SK-N-SH (cell line): ENCODE data around the gene NT5DC2. TPM values are rescaled to one million over a fixed set of nuclear protein-coding genes. Genes with fewer than 3 reads are reported as not detected.
A peak's percentile ranks its signal among the peaks of the same experiment; 100 is the strongest.

Experiments used
- CTCF ChIA-PET: fragments of 300-600, 350-600 bp; formaldehyde crosslinking; extraction: SDS; loops from one replicate; lab custom pipeline; 2021; lab: Yijun Ruan, JAX
- POLR2A ChIA-PET: fragments of 350-600 bp; sonication (Branson Sonifier 250); formaldehyde crosslinking; extraction: SDS; loops from one replicate; lab custom pipeline; 2020; ENCODE audit warnings: antibody characterized with exemption, inconsistent platforms; lab: Yijun Ruan, JAX
- DNase-seq: peaks from one replicate; pipeline ENCODE4 v3.0.0; 2012
- H2AFZ ChIP-seq: fragments of 200-600 bp; sonication (generic); 2 replicates; pipeline ENCODE4 v1.8.1; 2016; ENCODE audit warnings: antibody characterized with exemption, mild to moderate bottlenecking, low read depth
- H3F3A ChIP-seq: fragments of 200-600 bp; sonication (generic); replicated peaks from 2 replicates; pipeline ENCODE3; 2016; ENCODE audit warnings: antibody characterized with exemption, mild to moderate bottlenecking; ENCODE audit not compliant: insufficient read depth
- H3K27ac ChIP-seq, 2 experiments: fragments of 200-500 bp in 1 of 2; fragments of 200-600 bp in 1 of 2; sonication (Bioruptor generic) in 1 of 2; sonication (generic), shearing (Covaris generic) in 1 of 2; 2 replicates each; pipeline versions ENCODE4 v1.5.1 to v1.6.1; 2014 to 2016; ENCODE audit warnings: low read depth in 2 of 2, inconsistent platforms in 1 of 2, low read length in 1 of 2, mild to moderate bottlenecking in 1 of 2, mixed read lengths in 1 of 2
- H3K27me3 ChIP-seq: fragments of 200-600 bp; sonication (generic), shearing (Covaris generic); 2 replicates; pipeline ENCODE4 v1.6.1; 2016; ENCODE audit warnings: mixed run types; ENCODE audit not compliant: insufficient read depth
- H3K36me3 ChIP-seq, 2 experiments: fragments of 200-500 bp in 1 of 2; fragments of 200-600 bp in 1 of 2; sonication (Bioruptor generic) in 1 of 2; sonication (generic) in 1 of 2; replicated peaks in 1 of 2; 2 replicates each; pipeline versions ENCODE3 to v1.5.1; 2014 to 2016; ENCODE audit warnings: low read length in 1 of 2, mild to moderate bottlenecking in 1 of 2; ENCODE audit not compliant: insufficient read depth in 2 of 2, control insufficient read depth in 1 of 2
- H3K4me1 ChIP-seq, 2 experiments: fragments of 200-500 bp in 1 of 2; fragments of 200-600 bp in 1 of 2; sonication (Bioruptor generic) in 1 of 2; sonication (generic), shearing (Covaris generic) in 1 of 2; 2 replicates each; pipeline versions ENCODE4 v1.5.1 to v1.6.1; 2014 to 2016; ENCODE audit warnings: low read depth in 1 of 2, low read length in 1 of 2, mixed run types in 1 of 2; ENCODE audit not compliant: insufficient read depth in 2 of 2, control insufficient read depth in 1 of 2
- H3K4me2 ChIP-seq: fragments of 200-600 bp; sonication (generic), shearing (Covaris generic); 2 replicates; pipeline ENCODE4 v1.6.1; 2017; ENCODE audit warnings: mixed run types
- H3K4me3 ChIP-seq, 2 experiments: fragments of 200-500 bp in 1 of 2; fragments of 200-600 bp in 1 of 2; sonication (Bioruptor generic) in 1 of 2; sonication (generic), shearing (Covaris generic) in 1 of 2; 2 replicates each; pipeline versions ENCODE4 v1.5.1 to v1.8.1; 2014 to 2016; ENCODE audit warnings: low read depth in 2 of 2, inconsistent platforms in 1 of 2, low read length in 1 of 2, mild to moderate bottlenecking in 1 of 2, mixed read lengths in 1 of 2, moderate library complexity in 1 of 2
- H3K79me2 ChIP-seq: fragments of 200-600 bp; sonication (generic); 2 replicates; pipeline ENCODE4 v1.8.1; 2017; ENCODE audit warnings: mild to moderate bottlenecking; ENCODE audit not compliant: insufficient read depth
- H3K9ac ChIP-seq: fragments of 200-600 bp; sonication (generic); 2 replicates; pipeline ENCODE4 v1.6.1; 2017; ENCODE audit warnings: mixed run types
- H3K9me2 ChIP-seq: fragments of 200-600 bp; sonication (generic); 2 replicates; pipeline ENCODE4 v1.6.1; 2017; ENCODE audit warnings: mixed run types
- H3K9me3 ChIP-seq: fragments of 200-600 bp; sonication (generic); 2 replicates; pipeline ENCODE4 v1.6.1; 2017; ENCODE audit warnings: mixed run types, mild to moderate bottlenecking, moderate library complexity
- H4K20me1 ChIP-seq: fragments of 200-600 bp; sonication (generic); 2 replicates; pipeline ENCODE4 v1.6.1; 2017; ENCODE audit warnings: mild to moderate bottlenecking, mixed run types; ENCODE audit not compliant: insufficient read depth
- MXI1 ChIP-seq: IDR thresholded peaks from 2 replicates; pipeline ENCODE4 v1.6.1; 2012; ENCODE audit warnings: mild to moderate bottlenecking, low read depth, low read length, improper control_type of control experiment
- NFIC ChIP-seq: IDR thresholded peaks from 2 replicates; pipeline ENCODE4 v1.4.0; 2012; ENCODE audit warnings: borderline replicate concordance
- POLR2AphosphoS5 ChIP-seq: IDR thresholded peaks from 2 replicates; pipeline ENCODE4 v1.6.1; 2012; ENCODE audit warnings: low read depth, low read length
- SMC3 ChIP-seq: IDR thresholded peaks from 2 replicates; pipeline ENCODE4 v1.6.1; 2012; ENCODE audit warnings: low read depth, low read length, improper control_type of control experiment
- TCF12 ChIP-seq: IDR thresholded peaks from 2 replicates; pipeline ENCODE4 v1.4.0; 2012
- WGBS: methylation state at CpG from one replicate; pipeline ENCODE4 v1.1.6; 2017; ENCODE audit warnings: low lambda C conversion rate; 5-methylcytosine and 5-hydroxymethylcytosine counted together
- polyA plus RNA-seq, 3 experiments: library from polyadenylated mRNA; depleted of rRNA; stranded (reverse); fragments of >200 nt; gene quantifications; 2 replicates each; pipeline ENCODE4 v1.2.3, GENCODE V29; 2012
- TF ChIP-seq, protein P1 (sequence below): IDR thresholded peaks from 2 replicates; pipeline ENCODE4 v1.6.1; 2012; ENCODE audit warnings: mild to moderate bottlenecking, low read depth, low read length, moderate library complexity
- TF ChIP-seq, protein P2 (sequence below): fragments of 150-350 bp; IDR thresholded peaks from 2 replicates; pipeline ENCODE4 v1.6.1; 2017; ENCODE audit warnings: antibody characterized with exemption, low read length, low read depth, borderline replicate concordance

The NT5DC2 gene
- polyA plus RNA-seq, 1 of the 3 experiments (the other 2 are of a cell fraction), result 113 TPM

DNA sequence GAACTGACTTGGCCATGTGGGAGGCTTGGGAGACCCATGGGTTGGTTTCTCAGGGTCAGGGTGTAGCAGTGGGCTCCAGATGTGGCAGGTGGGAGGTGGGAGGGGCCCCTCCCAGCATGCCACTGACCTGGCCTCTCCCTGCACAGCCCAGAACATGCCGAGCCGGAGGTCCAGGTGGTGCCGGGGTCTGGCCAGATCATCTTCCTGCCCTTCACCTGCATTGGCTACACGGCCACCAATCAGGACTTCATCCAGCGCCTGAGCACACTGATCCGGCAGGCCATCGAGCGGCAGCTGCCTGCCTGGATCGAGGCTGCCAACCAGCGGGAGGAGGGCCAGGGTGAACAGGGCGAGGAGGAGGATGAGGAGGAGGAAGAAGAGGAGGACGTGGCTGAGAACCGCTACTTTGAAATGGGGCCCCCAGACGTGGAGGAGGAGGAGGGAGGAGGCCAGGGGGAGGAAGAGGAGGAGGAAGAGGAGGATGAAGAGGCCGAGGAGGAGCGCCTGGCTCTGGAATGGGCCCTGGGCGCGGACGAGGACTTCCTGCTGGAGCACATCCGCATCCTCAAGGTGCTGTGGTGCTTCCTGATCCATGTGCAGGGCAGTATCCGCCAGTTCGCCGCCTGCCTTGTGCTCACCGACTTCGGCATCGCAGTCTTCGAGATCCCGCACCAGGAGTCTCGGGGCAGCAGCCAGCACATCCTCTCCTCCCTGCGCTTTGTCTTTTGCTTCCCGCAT lies 46.4 kb downstream of the NT5DC2 start:
- Histone ChIP-seq H3K4me2 (no peak overlapping the region), H3K36me3 (peaks cover 18 to 59% of the 10 kb centered on the region in 2 experiments), H3K4me1 (peaks cover 3 to 24% of the 10 kb centered on the region in 2 experiments; a peak in 2 of 4 replicates), H2AFZ (no peak overlapping the region), H3K27ac (no peak overlapping the region), H3K9me3 (no peaks in the 10 kb centered on the region), H3K9me2 (no peaks in the 10 kb centered on the region), H3K79me2 (no peaks in the 10 kb centered on the region), H3K9ac (no peak overlapping the region), H3K27me3 (no peaks in the 10 kb centered on the region), H4K20me1 (no peaks in the 10 kb centered on the region), H3K4me3 (no peak overlapping the region), H3F3A (no peaks in the 10 kb centered on the region)
- ChIA-PET CTCF (no interaction called here), POLR2A (no interaction called here)
- DNase-seq, result no peak
- 96% methylated on average over 27 of the region's 31 CpGs for WGBS
- no peak for TF ChIP-seq MXI1
- no peak for TF ChIP-seq NFIC
- TF ChIP-seq, protein P1, sequence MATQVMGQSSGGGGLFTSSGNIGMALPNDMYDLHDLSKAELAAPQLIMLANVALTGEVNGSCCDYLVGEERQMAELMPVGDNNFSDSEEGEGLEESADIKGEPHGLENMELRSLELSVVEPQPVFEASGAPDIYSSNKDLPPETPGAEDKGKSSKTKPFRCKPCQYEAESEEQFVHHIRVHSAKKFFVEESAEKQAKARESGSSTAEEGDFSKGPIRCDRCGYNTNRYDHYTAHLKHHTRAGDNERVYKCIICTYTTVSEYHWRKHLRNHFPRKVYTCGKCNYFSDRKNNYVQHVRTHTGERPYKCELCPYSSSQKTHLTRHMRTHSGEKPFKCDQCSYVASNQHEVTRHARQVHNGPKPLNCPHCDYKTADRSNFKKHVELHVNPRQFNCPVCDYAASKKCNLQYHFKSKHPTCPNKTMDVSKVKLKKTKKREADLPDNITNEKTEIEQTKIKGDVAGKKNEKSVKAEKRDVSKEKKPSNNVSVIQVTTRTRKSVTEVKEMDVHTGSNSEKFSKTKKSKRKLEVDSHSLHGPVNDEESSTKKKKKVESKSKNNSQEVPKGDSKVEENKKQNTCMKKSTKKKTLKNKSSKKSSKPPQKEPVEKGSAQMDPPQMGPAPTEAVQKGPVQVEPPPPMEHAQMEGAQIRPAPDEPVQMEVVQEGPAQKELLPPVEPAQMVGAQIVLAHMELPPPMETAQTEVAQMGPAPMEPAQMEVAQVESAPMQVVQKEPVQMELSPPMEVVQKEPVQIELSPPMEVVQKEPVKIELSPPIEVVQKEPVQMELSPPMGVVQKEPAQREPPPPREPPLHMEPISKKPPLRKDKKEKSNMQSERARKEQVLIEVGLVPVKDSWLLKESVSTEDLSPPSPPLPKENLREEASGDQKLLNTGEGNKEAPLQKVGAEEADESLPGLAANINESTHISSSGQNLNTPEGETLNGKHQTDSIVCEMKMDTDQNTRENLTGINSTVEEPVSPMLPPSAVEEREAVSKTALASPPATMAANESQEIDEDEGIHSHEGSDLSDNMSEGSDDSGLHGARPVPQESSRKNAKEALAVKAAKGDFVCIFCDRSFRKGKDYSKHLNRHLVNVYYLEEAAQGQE, result no peak

GRCh38 chr3:52484680-52485461 lies 48.8 kb downstream of the NT5DC2 start:
- Histone ChIP-seq H3F3A (no peaks in the 10 kb centered on the region), H2AFZ (no peak overlapping the region), H3K4me3 (no peak overlapping the region), H4K20me1 (no peaks in the 10 kb centered on the region), H3K9ac (no peak overlapping the region), H3K36me3 (peaks cover 20 to 59% of the 10 kb centered on the region in 2 experiments), H3K9me3 (no peaks in the 10 kb centered on the region), H3K27me3 (no peaks in the 10 kb centered on the region), H3K4me1 (peaks cover 0 to 35% of the 10 kb centered on the region in 2 experiments; a peak in 1 of 4 replicates), H3K27ac (peak overlapping the region; percentile 33 to 80; a peak in 3 of 4 replicates)
- DNase-seq, result no peak
- 94% methylated on average over 9 of the region's 10 CpGs for WGBS
- CTCF ChIA-PET, result interaction anchor here (2.8 kb wide), 1 partner anchor 39 kb away, joined by 13 read pairs; the partner anchor contains the start of gene SEMA3G
- TF ChIP-seq TCF12 (no peak), POLR2AphosphoS5 (no peak), SMC3 (no peak)
- TF ChIP-seq, protein P2, sequence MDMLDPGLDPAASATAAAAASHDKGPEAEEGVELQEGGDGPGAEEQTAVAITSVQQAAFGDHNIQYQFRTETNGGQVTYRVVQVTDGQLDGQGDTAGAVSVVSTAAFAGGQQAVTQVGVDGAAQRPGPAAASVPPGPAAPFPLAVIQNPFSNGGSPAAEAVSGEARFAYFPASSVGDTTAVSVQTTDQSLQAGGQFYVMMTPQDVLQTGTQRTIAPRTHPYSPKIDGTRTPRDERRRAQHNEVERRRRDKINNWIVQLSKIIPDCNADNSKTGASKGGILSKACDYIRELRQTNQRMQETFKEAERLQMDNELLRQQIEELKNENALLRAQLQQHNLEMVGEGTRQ, result no peak
- TF ChIP-seq, all 33 proteins: peak for 0
- Histone ChIP-seq H3K79me2 (no peaks in the 10 kb centered on the region), H3K4me2 (no peak overlapping the region), H3K9me2 (no peaks in the 10 kb centered on the region)
- POLR2A ChIA-PET, result no interaction called here
